ENCODE measurements around the gene FAM222A.

- no peak for TF ChIP-seq CTCF (optimal IDR thresholded peaks at IDR 0.05 in 1 of 3, IDR thresholded peaks at IDR 0.05 in 1 of 3, conservative IDR thresholded peaks at IDR 0.05 in 1 of 3; ENCODE audit: extremely low read depth in 1 of 3, insufficient read depth in 2 of 3, low read length in 3 of 3)
- TF ChIP-seq EZH2 (IDR thresholded peaks at IDR 0.05; ENCODE audit: low read length): peak; percentile 71
Measured at GRCh38 chr12:109718390-109718789, 4.8 kb downstream of the FAM222A start.

Measured in keratinocyte (primary cell).